ENCODE data around the gene PNMT. TPM values are rescaled to one million over a fixed set of nuclear protein-coding genes. Genes with fewer than 3 reads are reported as not detected.

Gene PNMT
- total and polyA plus RNA-seq, 2 donors, result 0.38 to 2.9 TPM

GRCh38 chr17:39664581-39665561, 3.4 kb upstream of the PNMT start, which contains the start of gene TCAP:
Gene TCAP, plus strand, starts transcription at chr17:39665349. Its CDS starts 11 bp downstream, at chr17:39665360.
- WGBS, result 87% methylated on average over 15 of the region's 15 CpGs
- no peak for DNase-seq (ENCODE audit: low read depth in 6 of 9, low spot score in 9 of 9)
- peaks cover 34 to 36% of the 10 kb centered on the region in 2 donors for H3K36me3 ChIP-seq (ENCODE audit: control insufficient read depth in 2 of 2, insufficient read depth in 2 of 2, low read length in 1 of 2)
- H3K27ac ChIP-seq (ENCODE audit: low read depth in 1 of 2, low read length in 1 of 2), result no peak within 1 kb of the TSS
- peaks cover 0 to 7% of the 10 kb centered on the region in 2 donors for H3K9me3 ChIP-seq (ENCODE audit: control insufficient read depth in 2 of 2, insufficient read depth in 1 of 2, low read length in 1 of 2)
- H3K4me1 ChIP-seq (ENCODE audit: control insufficient read depth in 2 of 2, insufficient read depth in 2 of 2, low read length in 2 of 2), result peaks cover 6 to 29% of the 10 kb centered on the region in 2 donors
- H3K27me3 ChIP-seq (ENCODE audit: control insufficient read depth in 2 of 2, insufficient read depth in 1 of 2, low read length in 1 of 2), result peaks cover 35 to 54% of the 10 kb centered on the region in 2 donors
- no peak within 1 kb of the TSS for H3K4me3 ChIP-seq (ENCODE audit: low read length in 2 of 2)

DNA sequence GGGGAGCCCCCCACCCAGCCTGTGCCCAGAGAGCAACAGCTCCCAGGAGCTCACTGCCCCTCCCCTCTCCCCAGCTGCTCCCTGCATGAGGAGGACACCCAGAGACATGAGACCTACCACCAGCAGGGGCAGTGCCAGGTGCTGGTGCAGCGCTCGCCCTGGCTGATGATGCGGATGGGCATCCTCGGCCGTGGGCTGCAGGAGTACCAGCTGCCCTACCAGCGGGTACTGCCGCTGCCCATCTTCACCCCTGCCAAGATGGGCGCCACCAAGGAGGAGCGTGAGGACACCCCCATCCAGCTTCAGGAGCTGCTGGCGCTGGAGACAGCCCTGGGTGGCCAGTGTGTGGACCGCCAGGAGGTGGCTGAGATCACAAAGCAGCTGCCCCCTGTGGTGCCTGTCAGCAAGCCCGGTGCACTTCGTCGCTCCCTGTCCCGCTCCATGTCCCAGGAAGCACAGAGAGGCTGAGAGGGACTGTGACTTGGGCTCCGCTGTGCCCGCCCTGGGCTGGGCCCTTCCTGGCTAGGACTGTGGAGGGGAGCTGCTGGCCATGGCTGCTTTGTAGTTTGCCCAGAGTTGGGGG, 2.5 kb upstream of the PNMT start:
- peaks cover 0 to 20% of the 10 kb centered on the region in 2 donors for H3K4me1 ChIP-seq (ENCODE audit: control insufficient read depth in 2 of 2, insufficient read depth in 2 of 2, low read length in 2 of 2)
- WGBS, result 84% methylated on average over 17 of the region's 17 CpGs

GRCh38 chr17:39666231-39666600, 2.0 kb upstream of the PNMT start:
- Histone ChIP-seq H3K9me3 (ENCODE audit: control insufficient read depth in 2 of 2, insufficient read depth in 1 of 2, low read length in 1 of 2) (peaks cover 0 to 7% of the 10 kb centered on the region in 2 donors), H3K27me3 (ENCODE audit: control insufficient read depth in 2 of 2, insufficient read depth in 1 of 2, low read length in 1 of 2) (peaks cover 35 to 67% of the 10 kb centered on the region in 2 donors), H3K36me3 (ENCODE audit: control insufficient read depth in 2 of 2, insufficient read depth in 2 of 2, low read length in 1 of 2) (peaks cover 21 to 22% of the 10 kb centered on the region in 2 donors), H3K4me3 (ENCODE audit: low read length in 2 of 2) (no peak overlapping the region), H3K4me1 (ENCODE audit: control insufficient read depth in 2 of 2, insufficient read depth in 2 of 2, low read length in 2 of 2) (peaks cover 0 to 16% of the 10 kb centered on the region in 2 donors), H3K27ac (ENCODE audit: low read depth in 1 of 2, low read length in 1 of 2) (no peak overlapping the region)
- DNase-seq (ENCODE audit: low read depth in 6 of 9, low spot score in 9 of 9), result no peak
- WGBS, result 89% methylated on average over 2 of the region's 2 CpGs

More for the DNA sequence above, 2.5 kb upstream of the PNMT start:
- no peak overlapping the region for H3K27ac ChIP-seq (ENCODE audit: low read depth in 1 of 2, low read length in 1 of 2)
- H3K4me3 ChIP-seq (ENCODE audit: low read length in 2 of 2), result no peak overlapping the region
- H3K36me3 ChIP-seq (ENCODE audit: control insufficient read depth in 2 of 2, insufficient read depth in 2 of 2, low read length in 1 of 2), result peaks cover 26 to 27% of the 10 kb centered on the region in 2 donors
- peaks cover 0 to 7% of the 10 kb centered on the region in 2 donors for H3K9me3 ChIP-seq (ENCODE audit: control insufficient read depth in 2 of 2, insufficient read depth in 1 of 2, low read length in 1 of 2)
- DNase-seq (ENCODE audit: low read depth in 6 of 9, low spot score in 9 of 9), result no peak
- peaks cover 35 to 62% of the 10 kb centered on the region in 2 donors for H3K27me3 ChIP-seq (ENCODE audit: control insufficient read depth in 2 of 2, insufficient read depth in 1 of 2, low read length in 1 of 2)

DNA sequence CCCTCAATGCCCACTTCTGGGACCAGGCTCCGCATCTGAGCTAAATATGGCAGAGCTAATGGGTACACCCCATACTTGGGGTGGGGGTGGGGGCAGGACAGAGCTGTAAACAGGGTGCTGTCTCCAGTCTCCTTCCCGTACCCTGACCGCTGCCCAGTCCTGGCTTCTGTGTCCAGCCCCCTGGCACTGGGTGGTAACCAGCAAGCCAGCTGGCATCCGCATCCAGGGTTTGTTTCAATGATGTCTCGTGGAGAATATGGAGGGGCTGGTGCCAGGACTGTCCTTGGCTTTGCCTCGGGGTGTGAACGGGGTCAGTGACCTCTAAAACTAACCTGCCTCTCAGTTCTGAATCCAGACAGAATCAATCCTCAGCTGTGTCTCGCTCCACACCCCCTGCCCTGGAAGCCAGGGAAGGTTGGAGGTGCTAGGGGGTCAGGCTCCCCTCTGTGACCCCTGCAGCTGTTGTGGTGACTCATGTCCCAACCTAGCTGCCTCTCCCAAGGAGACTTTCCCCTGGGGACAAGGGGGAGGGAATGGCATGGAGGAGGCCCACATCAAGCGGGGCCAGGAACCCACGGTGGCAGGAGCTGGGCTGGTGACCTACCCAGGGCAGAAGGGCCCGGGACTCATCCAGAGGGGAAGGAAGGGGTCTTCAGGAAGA, 1.5 kb upstream of the PNMT start:
- Histone ChIP-seq H3K27me3 (ENCODE audit: control insufficient read depth in 2 of 2, insufficient read depth in 1 of 2, low read length in 1 of 2) (peaks cover 35 to 72% of the 10 kb centered on the region in 2 donors), H3K4me1 (ENCODE audit: control insufficient read depth in 2 of 2, insufficient read depth in 2 of 2, low read length in 2 of 2) (peaks cover 0 to 14% of the 10 kb centered on the region in 2 donors), H3K9me3 (ENCODE audit: control insufficient read depth in 2 of 2, insufficient read depth in 1 of 2, low read length in 1 of 2) (peaks cover 0 to 7% of the 10 kb centered on the region in 2 donors), H3K4me3 (ENCODE audit: low read length in 2 of 2) (no peak overlapping the region), H3K36me3 (ENCODE audit: control insufficient read depth in 2 of 2, insufficient read depth in 2 of 2, low read length in 1 of 2) (peaks cover 16 to 17% of the 10 kb centered on the region in 2 donors), H3K27ac (ENCODE audit: low read depth in 1 of 2, low read length in 1 of 2) (no peak overlapping the region)
- DNase-seq (ENCODE audit: low read depth in 6 of 9, low spot score in 9 of 9), result no peak
- 83% methylated on average over 11 of the region's 11 CpGs for WGBS

- Histone ChIP-seq H3K27me3 (ENCODE audit: control insufficient read depth in 2 of 2, insufficient read depth in 1 of 2, low read length in 1 of 2) (peaks cover 35 to 76% of the 10 kb centered on the region in 2 donors), H3K36me3 (ENCODE audit: control insufficient read depth in 2 of 2, insufficient read depth in 2 of 2, low read length in 1 of 2) (peaks cover 9 to 10% of the 10 kb centered on the region in 2 donors), H3K9me3 (ENCODE audit: control insufficient read depth in 2 of 2, insufficient read depth in 1 of 2, low read length in 1 of 2) (peaks cover 0 to 7% of the 10 kb centered on the region in 2 donors), H3K27ac (ENCODE audit: low read depth in 1 of 2, low read length in 1 of 2) (no peak overlapping the region), H3K4me3 (ENCODE audit: low read length in 2 of 2) (peak overlapping the region in 1 of 2 donors; percentile 50), H3K4me1 (ENCODE audit: control insufficient read depth in 2 of 2, insufficient read depth in 2 of 2, low read length in 2 of 2) (peaks cover 0 to 12% of the 10 kb centered on the region in 2 donors)
- DNase-seq (ENCODE audit: low read depth in 6 of 9, low spot score in 9 of 9), result no peak
- 11% methylated on average over 49 of the region's 49 CpGs for WGBS
Measured at GRCh38 chr17:39667262-39667944, 850 bp upstream of the PNMT start.

- no peak overlapping the region for H3K4me3 ChIP-seq (ENCODE audit: low read length in 2 of 2)
- H3K4me1 ChIP-seq (ENCODE audit: control insufficient read depth in 2 of 2, insufficient read depth in 2 of 2, low read length in 2 of 2), result peaks cover 0 to 21% of the 10 kb centered on the region in 2 donors
- no peak overlapping the region for H3K27ac ChIP-seq (ENCODE audit: low read depth in 1 of 2, low read length in 1 of 2)
- no peaks in the 10 kb centered on the region for H3K36me3 ChIP-seq (ENCODE audit: control insufficient read depth in 2 of 2, insufficient read depth in 2 of 2, low read length in 1 of 2)
- 95% methylated on average over 23 of the region's 23 CpGs for WGBS
- no peak for DNase-seq (ENCODE audit: low read depth in 6 of 9, low spot score in 9 of 9)
- peaks cover 0 to 7% of the 10 kb centered on the region in 2 donors for H3K9me3 ChIP-seq (ENCODE audit: control insufficient read depth in 2 of 2, insufficient read depth in 1 of 2, low read length in 1 of 2)
- H3K27me3 ChIP-seq (ENCODE audit: control insufficient read depth in 2 of 2, insufficient read depth in 1 of 2, low read length in 1 of 2), result peaks cover 35 to 70% of the 10 kb centered on the region in 2 donors
Measured at GRCh38 chr17:39669897-39670735, 1.9 kb downstream of the PNMT start.

DNA sequence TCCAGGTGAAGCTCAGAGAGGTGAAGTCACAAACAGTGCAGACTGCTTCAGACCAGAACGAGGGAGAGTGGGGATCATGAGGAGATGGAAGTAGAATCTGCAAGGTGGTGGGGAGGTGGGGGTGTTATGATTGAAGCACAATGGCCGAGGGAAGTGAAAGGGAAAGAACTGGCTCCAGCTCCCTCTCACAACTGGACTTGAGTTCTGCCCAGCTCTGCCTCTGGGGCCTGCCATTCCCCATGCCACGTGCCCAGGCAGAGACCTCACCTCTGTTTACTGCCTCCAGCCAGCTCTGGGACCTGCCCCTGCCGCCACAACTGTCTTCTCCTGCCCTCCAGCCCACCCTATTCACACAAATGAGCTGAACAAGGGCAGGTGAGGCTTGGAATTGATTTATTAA, 2.5 kb downstream of the PNMT start:
- H3K9me3 ChIP-seq (ENCODE audit: control insufficient read depth in 2 of 2, insufficient read depth in 1 of 2, low read length in 1 of 2), result peaks cover 0 to 7% of the 10 kb centered on the region in 2 donors
- no peak for DNase-seq (ENCODE audit: low read depth in 6 of 9, low spot score in 9 of 9)
- H3K36me3 ChIP-seq (ENCODE audit: control insufficient read depth in 2 of 2, insufficient read depth in 2 of 2, low read length in 1 of 2), result no peaks in the 10 kb centered on the region
- H3K27ac ChIP-seq (ENCODE audit: low read depth in 1 of 2, low read length in 1 of 2), result no peak overlapping the region
- no peak overlapping the region for H3K4me3 ChIP-seq (ENCODE audit: low read length in 2 of 2)
- WGBS, result 81% methylated on average over 4 of the region's 4 CpGs
- peaks cover 0 to 27% of the 10 kb centered on the region in 2 donors for H3K4me1 ChIP-seq (ENCODE audit: control insufficient read depth in 2 of 2, insufficient read depth in 2 of 2, low read length in 2 of 2)
- peaks cover 30 to 64% of the 10 kb centered on the region in 2 donors for H3K27me3 ChIP-seq (ENCODE audit: control insufficient read depth in 2 of 2, insufficient read depth in 1 of 2, low read length in 1 of 2)

Data from thymus (tissue), 11 donors.